ENCODE results near the gene NDEL1. TPM values are rescaled to one million over a fixed set of nuclear protein-coding genes. Genes with fewer than 3 reads are reported as not detected.
A peak's percentile ranks its signal among the peaks of the same experiment; 100 is the strongest.

NDEL1 gene
- total RNA-seq, 1 experiment from 2014 or later = 78.4 TPM

DNA sequence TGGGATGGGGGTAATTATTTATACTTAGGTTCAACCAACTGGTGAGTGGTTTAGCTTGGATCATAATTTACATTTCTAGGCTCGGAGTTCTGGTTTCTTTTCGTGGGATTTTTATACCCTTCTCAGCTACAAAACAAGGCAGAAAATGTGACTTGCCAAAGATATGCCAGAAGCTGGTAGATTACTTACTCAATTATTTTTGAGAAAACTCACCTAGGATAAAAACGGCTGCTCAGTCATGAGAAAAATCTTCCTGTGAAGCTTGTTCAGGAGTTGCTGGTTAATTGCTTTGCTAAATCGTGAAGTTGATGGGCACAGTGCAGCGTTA is 1.1 kb downstream of the NDEL1 start:
- TSS peak; percentile 38 for BruUV-seq (replicated peaks)
- intact Hi-C loops (cut with micrococcal nuclease; ENCODE audit: unreplicated experiment) = loop anchor here (1.0 kb wide), 1 partner anchor 54 kb away; the partner anchor contains the start of gene RPL26
- no peak for DNase-seq
- H2AFZ ChIP-seq = peak overlapping the region; percentile 83; the same call in 1 of the 2 replicates
- H3K27me3 ChIP-seq (ENCODE audit: insufficient read depth, low read depth) = no peaks in the 10 kb centered on the region
- ChIA-PET POLR2A (ENCODE audit: unreplicated experiment) (interaction anchor here (0.5 to 1.1 kb wide), 7 partner anchors 17 to 918 kb away, joined by 3 to 9 read pairs (median 3); no protein-coding TSS in a partner anchor), CTCF (interaction anchor here (1.0 to 3.1 kb wide), 2 partner anchors 27 to 53 kb away, joined by 3 to 13 read pairs; no protein-coding TSS in a partner anchor)
- no peaks in the 10 kb centered on the region for H3K36me3 ChIP-seq (ENCODE audit: low read depth)
- H3K79me2 ChIP-seq (ENCODE audit: low read depth) = peaks cover 50% of the 10 kb centered on the region
- H3K27ac ChIP-seq = peak overlapping the region; percentile 86
- H3K9me3 ChIP-seq (ENCODE audit: insufficient read depth, low read depth) = no peaks in the 10 kb centered on the region
- no peaks in the 10 kb centered on the region for H3K9me2 ChIP-seq (ENCODE audit: insufficient read depth)
- peaks cover 6% of the 10 kb centered on the region; the same call in 1 of the 2 replicates for H3F3A ChIP-seq (ENCODE audit: insufficient read depth, low read depth)
- TF ChIP-seq, protein P1, sequence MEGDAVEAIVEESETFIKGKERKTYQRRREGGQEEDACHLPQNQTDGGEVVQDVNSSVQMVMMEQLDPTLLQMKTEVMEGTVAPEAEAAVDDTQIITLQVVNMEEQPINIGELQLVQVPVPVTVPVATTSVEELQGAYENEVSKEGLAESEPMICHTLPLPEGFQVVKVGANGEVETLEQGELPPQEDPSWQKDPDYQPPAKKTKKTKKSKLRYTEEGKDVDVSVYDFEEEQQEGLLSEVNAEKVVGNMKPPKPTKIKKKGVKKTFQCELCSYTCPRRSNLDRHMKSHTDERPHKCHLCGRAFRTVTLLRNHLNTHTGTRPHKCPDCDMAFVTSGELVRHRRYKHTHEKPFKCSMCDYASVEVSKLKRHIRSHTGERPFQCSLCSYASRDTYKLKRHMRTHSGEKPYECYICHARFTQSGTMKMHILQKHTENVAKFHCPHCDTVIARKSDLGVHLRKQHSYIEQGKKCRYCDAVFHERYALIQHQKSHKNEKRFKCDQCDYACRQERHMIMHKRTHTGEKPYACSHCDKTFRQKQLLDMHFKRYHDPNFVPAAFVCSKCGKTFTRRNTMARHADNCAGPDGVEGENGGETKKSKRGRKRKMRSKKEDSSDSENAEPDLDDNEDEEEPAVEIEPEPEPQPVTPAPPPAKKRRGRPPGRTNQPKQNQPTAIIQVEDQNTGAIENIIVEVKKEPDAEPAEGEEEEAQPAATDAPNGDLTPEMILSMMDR (conservative IDR thresholded peaks at IDR 0.05) = no peak
- TF ChIP-seq EZH2 (IDR thresholded peaks at IDR 0.05; ENCODE audit: low read depth) = no peak
- peaks cover 7% of the 10 kb centered on the region; the same call in 1 of the 2 replicates for H4K20me1 ChIP-seq (ENCODE audit: insufficient read depth)
- peak overlapping the region; percentile 84 for H3K4me3 ChIP-seq
- H3K4me1 ChIP-seq (replicated peaks; ENCODE audit: insufficient read depth) = peaks cover 9% of the 10 kb centered on the region; the same call in 1 of the 2 replicates
- peak overlapping the region; percentile 94 for H3K4me2 ChIP-seq

DNA sequence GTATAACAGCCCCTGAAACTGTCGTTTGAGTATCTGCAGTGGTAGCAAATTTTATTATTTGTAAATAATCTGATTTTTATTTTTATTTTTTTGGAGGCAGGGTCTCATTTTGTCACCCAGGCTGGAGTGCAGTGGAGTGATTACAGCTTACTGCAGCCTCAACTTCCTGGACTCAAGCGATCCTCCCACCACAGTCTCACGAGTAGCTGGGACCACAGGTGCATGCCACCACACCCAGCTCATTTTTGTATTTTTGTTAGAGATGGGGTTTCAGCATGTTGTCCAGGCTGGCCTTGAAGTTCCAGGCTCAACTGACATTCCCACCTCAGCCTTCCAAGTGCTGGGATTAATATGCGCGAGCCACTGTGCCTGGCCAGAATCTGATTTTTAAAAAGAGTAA is 2.8 kb downstream of the NDEL1 start:
- no TSS peak for BruUV-seq (replicated peaks)
- H3K27me3 ChIP-seq (ENCODE audit: insufficient read depth, low read depth) = no peaks in the 10 kb centered on the region
- peaks cover 63% of the 10 kb centered on the region for H3K79me2 ChIP-seq (ENCODE audit: low read depth)
- H3F3A ChIP-seq (ENCODE audit: insufficient read depth, low read depth) = peaks cover 6% of the 10 kb centered on the region; the same call in 1 of the 2 replicates
- H3K9me2 ChIP-seq (ENCODE audit: insufficient read depth) = no peaks in the 10 kb centered on the region
- no peak overlapping the region for H2AFZ ChIP-seq
- no peaks in the 10 kb centered on the region for H3K9me3 ChIP-seq (ENCODE audit: insufficient read depth, low read depth)
- H4K20me1 ChIP-seq (ENCODE audit: insufficient read depth) = peaks cover 19% of the 10 kb centered on the region
- POLR2A ChIA-PET (ENCODE audit: unreplicated experiment) = interaction anchor here (0.5 to 0.7 kb wide), 2 partner anchors 47 to 55 kb away, joined by 3 read pairs; no protein-coding TSS in a partner anchor
- intact Hi-C loops (cut with micrococcal nuclease; ENCODE audit: unreplicated experiment) = no loop called here
- no peak overlapping the region for H3K27ac ChIP-seq
- H3K4me2 ChIP-seq = no peak overlapping the region
- CTCF ChIA-PET = interaction anchor here (0.6 kb wide), 1 partner anchor 1309 kb away, joined by 15 read pairs; no protein-coding TSS in a partner anchor
- no peak overlapping the region for H3K4me3 ChIP-seq
- DNase-seq = no peak
- peaks cover 9% of the 10 kb centered on the region; the same call in 1 of the 2 replicates for H3K4me1 ChIP-seq (replicated peaks; ENCODE audit: insufficient read depth)
- TF ChIP-seq EZH2 (IDR thresholded peaks at IDR 0.05; ENCODE audit: low read depth) = no peak
- TF ChIP-seq, protein P1 (conservative IDR thresholded peaks at IDR 0.05) = no peak
- no peaks in the 10 kb centered on the region for H3K36me3 ChIP-seq (ENCODE audit: low read depth)

DNA sequence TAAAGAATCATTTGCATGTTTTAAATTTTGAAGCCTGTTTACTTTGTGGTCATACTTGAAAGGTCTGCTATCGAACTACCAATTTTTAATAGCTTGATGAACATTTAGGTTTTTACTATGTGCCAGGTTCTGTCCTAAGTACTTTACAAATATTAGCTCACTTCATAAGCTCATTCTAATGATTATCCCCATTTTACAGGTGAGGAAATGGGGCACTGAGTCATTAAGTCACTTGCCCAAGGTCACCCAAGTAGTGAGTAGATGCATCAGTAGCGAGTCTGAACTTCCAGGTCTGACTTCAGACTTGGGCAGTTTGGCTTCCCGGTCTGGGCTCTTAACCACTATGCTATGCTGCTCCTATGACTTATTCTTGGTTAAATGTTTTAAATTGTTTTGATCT is 4.0 kb downstream of the NDEL1 start:
- no peaks in the 10 kb centered on the region for H3K27me3 ChIP-seq (ENCODE audit: insufficient read depth, low read depth)
- H3K9me3 ChIP-seq (ENCODE audit: insufficient read depth, low read depth) = no peaks in the 10 kb centered on the region
- no peak overlapping the region for H3K4me2 ChIP-seq
- peaks cover 9% of the 10 kb centered on the region; the same call in 1 of the 2 replicates for H3K4me1 ChIP-seq (replicated peaks; ENCODE audit: insufficient read depth)
- ChIA-PET POLR2A (ENCODE audit: unreplicated experiment) (no interaction called here), CTCF (no interaction called here)
- BruUV-seq (replicated peaks) = no TSS peak
- intact Hi-C loops (cut with micrococcal nuclease; ENCODE audit: unreplicated experiment) = no loop called here
- H3K27ac ChIP-seq = no peak overlapping the region
- peaks cover 63% of the 10 kb centered on the region for H3K79me2 ChIP-seq (ENCODE audit: low read depth)
- no peak for DNase-seq
- TF ChIP-seq, protein P1 (conservative IDR thresholded peaks at IDR 0.05) = no peak
- no peak for TF ChIP-seq EZH2 (IDR thresholded peaks at IDR 0.05; ENCODE audit: low read depth)
- peaks cover 6% of the 10 kb centered on the region; the same call in 1 of the 2 replicates for H3F3A ChIP-seq (ENCODE audit: insufficient read depth, low read depth)
- peaks cover 22% of the 10 kb centered on the region for H4K20me1 ChIP-seq (ENCODE audit: insufficient read depth)
- H3K36me3 ChIP-seq (ENCODE audit: low read depth) = no peaks in the 10 kb centered on the region
- H2AFZ ChIP-seq = no peak overlapping the region
- no peaks in the 10 kb centered on the region for H3K9me2 ChIP-seq (ENCODE audit: insufficient read depth)
- H3K4me3 ChIP-seq = no peak overlapping the region
